ENCODE results near the gene DNAJC24. TPM values are rescaled to one million over a fixed set of nuclear protein-coding genes. Genes with fewer than 3 reads are reported as not detected.

The DNAJC24 gene
- total RNA-seq, 2 donors from 2014 or later: 23.9 to 28.6 TPM

GRCh38 chr11:31404614-31405013, 35.0 kb downstream of the DNAJC24 start:
- Mint-ChIP-seq H3K9me3 (peaks cover 6% of the 10 kb centered on the region), H3K27ac (no peak overlapping the region), H3K4me1 (no peaks in the 10 kb centered on the region), H3K27me3 (ENCODE audit: insufficient read depth) (no peaks in the 10 kb centered on the region), H3K36me3 (ENCODE audit: low read depth) (peaks cover 21% of the 10 kb centered on the region), H3K4me3 (no peak overlapping the region)
- no peak for DNase-seq
- Histone ChIP-seq H3K4me1 (ENCODE audit: control insufficient read depth, insufficient read depth, low read length) (no peaks in the 10 kb centered on the region), H3K9ac (ENCODE audit: extremely low read depth, low read length, poor library complexity, severe bottlenecking) (no peak overlapping the region), H3K9me3 (ENCODE audit: control insufficient read depth, low read length) (peaks cover 5% of the 10 kb centered on the region), H3K36me3 (ENCODE audit: control insufficient read depth, insufficient read depth, low read length) (no peaks in the 10 kb centered on the region), H3K27ac (ENCODE audit: low read depth, low read length) (no peak overlapping the region), H3K4me3 (ENCODE audit: low read length) (no peak overlapping the region), H3K27me3 (ENCODE audit: control insufficient read depth, insufficient read depth, low read length, poor library complexity, severe bottlenecking) (no peaks in the 10 kb centered on the region)
- TF ChIP-seq CTCF (conservative IDR thresholded peaks at IDR 0.05): no peak

GRCh38 chr11:31408201-31408600, 38.5 kb downstream of the DNAJC24 start:
- no peak for DNase-seq
- H3K9me3 Mint-ChIP-seq: peaks cover 10% of the 10 kb centered on the region
- H3K27me3 Mint-ChIP-seq (ENCODE audit: insufficient read depth): no peaks in the 10 kb centered on the region

GRCh38 chr11:31412946-31413345, 43.3 kb downstream of the DNAJC24 start:
- no peak overlapping the region for H3K4me3 Mint-ChIP-seq
- Histone ChIP-seq H3K36me3 (ENCODE audit: control insufficient read depth, insufficient read depth, low read length) (no peaks in the 10 kb centered on the region), H3K27ac (ENCODE audit: low read depth, low read length) (no peak overlapping the region), H3K9ac (ENCODE audit: extremely low read depth, low read length, poor library complexity, severe bottlenecking) (no peak overlapping the region), H3K27me3 (ENCODE audit: control insufficient read depth, insufficient read depth, low read length, poor library complexity, severe bottlenecking) (no peaks in the 10 kb centered on the region), H3K4me1 (ENCODE audit: control insufficient read depth, insufficient read depth, low read length) (no peaks in the 10 kb centered on the region), H3K4me3 (ENCODE audit: low read length) (no peak overlapping the region), H3K9me3 (ENCODE audit: control insufficient read depth, low read length) (peaks cover 14% of the 10 kb centered on the region)
- 92% methylated on average over 2 of the region's 2 CpGs; no CpG with 5 or more reads in 1 of the 2 experiments for WGBS, 2 experiments (ENCODE audit: insufficient coverage in 1 of 2, insufficient read length in 1 of 2)
- no peak overlapping the region for H3K27ac Mint-ChIP-seq
- H3K27me3 Mint-ChIP-seq (ENCODE audit: insufficient read depth): no peaks in the 10 kb centered on the region
- no peak for DNase-seq
- H3K9me3 Mint-ChIP-seq: peaks cover 10% of the 10 kb centered on the region
- H3K4me1 Mint-ChIP-seq: peaks cover 9% of the 10 kb centered on the region
- peaks cover 20% of the 10 kb centered on the region for H3K36me3 Mint-ChIP-seq (ENCODE audit: low read depth)
- no peak for TF ChIP-seq CTCF (conservative IDR thresholded peaks at IDR 0.05)

More at GRCh38 chr11:31408201-31408600, 38.5 kb downstream of the DNAJC24 start:
- H3K36me3 ChIP-seq (ENCODE audit: control insufficient read depth, insufficient read depth, low read length): no peaks in the 10 kb centered on the region
- Mint-ChIP-seq H3K36me3 (ENCODE audit: low read depth) (peaks cover 21% of the 10 kb centered on the region), H3K4me3 (no peak overlapping the region), H3K27ac (no peak overlapping the region), H3K4me1 (no peaks in the 10 kb centered on the region)
- H3K4me3 ChIP-seq (ENCODE audit: low read length): no peak overlapping the region
- H3K4me1 ChIP-seq (ENCODE audit: control insufficient read depth, insufficient read depth, low read length): no peaks in the 10 kb centered on the region
- no peak overlapping the region for H3K27ac ChIP-seq (ENCODE audit: low read depth, low read length)
- H3K9me3 ChIP-seq (ENCODE audit: control insufficient read depth, low read length): peaks cover 14% of the 10 kb centered on the region
- no peak overlapping the region for H3K9ac ChIP-seq (ENCODE audit: extremely low read depth, low read length, poor library complexity, severe bottlenecking)
- no peaks in the 10 kb centered on the region for H3K27me3 ChIP-seq (ENCODE audit: control insufficient read depth, insufficient read depth, low read length, poor library complexity, severe bottlenecking)
- 94 to 96% methylated on average over 2 of the region's 2 CpGs for WGBS, 2 experiments (ENCODE audit: insufficient coverage in 1 of 2, insufficient read length in 1 of 2)
- no peak for TF ChIP-seq CTCF (conservative IDR thresholded peaks at IDR 0.05)

Measured in endodermal cell (in vitro differentiated cells).